Measurements from ENCODE around the gene SIRPB2. TPM values are rescaled to one million over a fixed set of nuclear protein-coding genes. Genes with fewer than 3 reads are reported as not detected.
"Not testable (repeated sequence)": the region's sequence is repeated elsewhere in the genome, so short reads cannot be mapped to it uniquely, and the experiment has no call there.

Gene SIRPB2
- total and polyA plus RNA-seq, 5 donors from 2014 or later, result 0.10 TPM; not detected in 4

GRCh38 chr20:1499528-1500420 is 8.6 kb upstream of the SIRPB2 start:
- DNase-seq (no peak), ATAC-seq (ENCODE audit: low read depth in 2 of 2) (no peak)
- Histone ChIP-seq H3K36me3 (ENCODE audit: control insufficient read depth, insufficient read depth, low read length) (no peaks in the 10 kb centered on the region), H3K9me3 (ENCODE audit: control insufficient read depth in 2 of 2, low read length in 2 of 2) (peaks cover 3 to 6% of the 10 kb centered on the region in 2 experiments), H3K4me3 (ENCODE audit: low read depth, low read length) (no peak overlapping the region), H3K27me3 (ENCODE audit: control insufficient read depth, insufficient read depth, low read length) (peaks cover 45% of the 10 kb centered on the region), H3K27ac (ENCODE audit: insufficient read depth, low read length, poor library complexity, severe bottlenecking) (no peak overlapping the region), H3K4me1 (ENCODE audit: control insufficient read depth, insufficient read depth, low read length, poor library complexity, severe bottlenecking) (no peaks in the 10 kb centered on the region)
- no peak overlapping the region for H3K27ac Mint-ChIP-seq
- peaks cover 4% of the 10 kb centered on the region for H3K36me3 Mint-ChIP-seq
- peaks cover 2 to 7% (median 5%) of the 10 kb centered on the region in 4 donors for H3K4me1 Mint-ChIP-seq
- H3K9me3 Mint-ChIP-seq, result peaks cover 0 to 10% (median 0%) of the 10 kb centered on the region in 7 donors
- no peak overlapping the region for H3K4me3 Mint-ChIP-seq
- H3K27me3 Mint-ChIP-seq, result peaks cover 79% of the 10 kb centered on the region

GRCh38 chr20:1497371-1497770 is 6.2 kb upstream of the SIRPB2 start:
- H3K9me3 ChIP-seq (ENCODE audit: control insufficient read depth in 2 of 2, low read length in 2 of 2); H3K27ac Mint-ChIP-seq; H3K9me3 Mint-ChIP-seq; H3K36me3 Mint-ChIP-seq; DNase-seq; H3K4me3 Mint-ChIP-seq; ATAC-seq (ENCODE audit: low read depth in 2 of 2); H3K4me1 ChIP-seq (ENCODE audit: control insufficient read depth, insufficient read depth, low read length, poor library complexity, severe bottlenecking); H3K4me3 ChIP-seq (ENCODE audit: low read depth, low read length); H3K4me1 Mint-ChIP-seq; H3K36me3 ChIP-seq (ENCODE audit: control insufficient read depth, insufficient read depth, low read length); H3K27ac ChIP-seq (ENCODE audit: insufficient read depth, low read length, poor library complexity, severe bottlenecking): not testable (repeated sequence)
- peaks cover 42% of the 10 kb centered on the region for H3K27me3 ChIP-seq (ENCODE audit: control insufficient read depth, insufficient read depth, low read length)
- peaks cover 91% of the 10 kb centered on the region for H3K27me3 Mint-ChIP-seq

- peaks cover 90% of the 10 kb centered on the region for H3K27me3 Mint-ChIP-seq
- no peaks in the 10 kb centered on the region for H3K36me3 Mint-ChIP-seq
- H3K9me3 Mint-ChIP-seq, result peaks cover 0 to 8% (median 0%) of the 10 kb centered on the region in 7 donors
- Histone ChIP-seq H3K9me3 (ENCODE audit: control insufficient read depth in 2 of 2, low read length in 2 of 2) (no peaks in the 10 kb centered on the region), H3K36me3 (ENCODE audit: control insufficient read depth, insufficient read depth, low read length) (no peaks in the 10 kb centered on the region), H3K27ac (ENCODE audit: insufficient read depth, low read length, poor library complexity, severe bottlenecking) (no peak overlapping the region), H3K27me3 (ENCODE audit: control insufficient read depth, insufficient read depth, low read length) (peaks cover 39% of the 10 kb centered on the region), H3K4me3 (ENCODE audit: low read depth, low read length) (no peak overlapping the region), H3K4me1 (ENCODE audit: control insufficient read depth, insufficient read depth, low read length, poor library complexity, severe bottlenecking) (no peaks in the 10 kb centered on the region)
- no peak for ATAC-seq (ENCODE audit: low read depth in 2 of 2)
- no peak overlapping the region for H3K4me3 Mint-ChIP-seq
- H3K27ac Mint-ChIP-seq, result no peak overlapping the region
- H3K4me1 Mint-ChIP-seq, result no peaks in the 10 kb centered on the region
- DNase-seq, result no peak
These were observed 5.7 kb upstream of the SIRPB2 start for GRCh38 chr20:1496930-1497329.

- peaks cover 22% of the 10 kb centered on the region for H3K27me3 ChIP-seq (ENCODE audit: control insufficient read depth, insufficient read depth, low read length)
- Mint-ChIP-seq H3K4me1 (no peaks in the 10 kb centered on the region), H3K4me3 (no peak overlapping the region), H3K27me3 (peaks cover 84% of the 10 kb centered on the region), H3K9me3 (peaks cover 0 to 7% (median 0%) of the 10 kb centered on the region in 7 donors), H3K27ac (no peak overlapping the region), H3K36me3 (no peaks in the 10 kb centered on the region)
- H3K9me3 ChIP-seq (ENCODE audit: control insufficient read depth in 2 of 2, low read length in 2 of 2), result no peaks in the 10 kb centered on the region
- DNase-seq (no peak), ATAC-seq (ENCODE audit: low read depth in 2 of 2) (no peak)
- no peak overlapping the region for H3K4me3 ChIP-seq (ENCODE audit: low read depth, low read length)
- H3K4me1 ChIP-seq (ENCODE audit: control insufficient read depth, insufficient read depth, low read length, poor library complexity, severe bottlenecking), result no peaks in the 10 kb centered on the region
- no peak overlapping the region for H3K27ac ChIP-seq (ENCODE audit: insufficient read depth, low read length, poor library complexity, severe bottlenecking)
- no peaks in the 10 kb centered on the region for H3K36me3 ChIP-seq (ENCODE audit: control insufficient read depth, insufficient read depth, low read length)
These were observed 3.2 kb upstream of the SIRPB2 start for GRCh38 chr20:1494436-1494835.

GRCh38 chr20:1493536-1493935 is 2.3 kb upstream of the SIRPB2 start:
- no peaks in the 10 kb centered on the region for H3K36me3 Mint-ChIP-seq
- Histone ChIP-seq H3K9me3 (ENCODE audit: control insufficient read depth in 2 of 2, low read length in 2 of 2) (no peaks in the 10 kb centered on the region), H3K27ac (ENCODE audit: insufficient read depth, low read length, poor library complexity, severe bottlenecking) (no peak overlapping the region), H3K4me1 (ENCODE audit: control insufficient read depth, insufficient read depth, low read length, poor library complexity, severe bottlenecking) (no peaks in the 10 kb centered on the region), H3K36me3 (ENCODE audit: control insufficient read depth, insufficient read depth, low read length) (no peaks in the 10 kb centered on the region), H3K27me3 (ENCODE audit: control insufficient read depth, insufficient read depth, low read length) (peaks cover 21% of the 10 kb centered on the region), H3K4me3 (ENCODE audit: low read depth, low read length) (no peak overlapping the region)
- H3K4me3 Mint-ChIP-seq, result peak overlapping the region in 1 of 4 donors; percentile 22
- peaks cover 86% of the 10 kb centered on the region for H3K27me3 Mint-ChIP-seq
- no peak overlapping the region for H3K27ac Mint-ChIP-seq
- H3K9me3 Mint-ChIP-seq, result peaks cover 0 to 8% (median 2%) of the 10 kb centered on the region in 7 donors
- H3K4me1 Mint-ChIP-seq, result no peaks in the 10 kb centered on the region
- DNase-seq (no peak), ATAC-seq (ENCODE audit: low read depth in 2 of 2) (no peak)

- no peaks in the 10 kb centered on the region for H3K9me3 ChIP-seq (ENCODE audit: control insufficient read depth in 2 of 2, low read length in 2 of 2)
- Mint-ChIP-seq H3K36me3 (no peaks in the 10 kb centered on the region), H3K4me1 (no peaks in the 10 kb centered on the region), H3K4me3 (no peak overlapping the region), H3K27ac (no peak overlapping the region), H3K9me3 (peaks cover 0 to 4% (median 0%) of the 10 kb centered on the region in 7 donors), H3K27me3 (peaks cover 90% of the 10 kb centered on the region)
- H3K27ac ChIP-seq (ENCODE audit: insufficient read depth, low read length, poor library complexity, severe bottlenecking), result no peak overlapping the region
- peaks cover 17% of the 10 kb centered on the region for H3K27me3 ChIP-seq (ENCODE audit: control insufficient read depth, insufficient read depth, low read length)
- DNase-seq (no peak), ATAC-seq (ENCODE audit: low read depth in 2 of 2) (no peak)
- H3K4me3 ChIP-seq (ENCODE audit: low read depth, low read length), result no peak overlapping the region
- no peaks in the 10 kb centered on the region for H3K36me3 ChIP-seq (ENCODE audit: control insufficient read depth, insufficient read depth, low read length)
- H3K4me1 ChIP-seq (ENCODE audit: control insufficient read depth, insufficient read depth, low read length, poor library complexity, severe bottlenecking), result no peaks in the 10 kb centered on the region
These were observed 831 bp upstream of the SIRPB2 start for GRCh38 chr20:1491860-1492642.

GRCh38 chr20:1490643-1491195 is 501 bp downstream of the SIRPB2 start:
- H3K9me3 Mint-ChIP-seq, result peaks cover 0 to 3% (median 0%) of the 10 kb centered on the region in 7 donors
- H3K27ac Mint-ChIP-seq, result no peak overlapping the region
- no peaks in the 10 kb centered on the region for H3K36me3 ChIP-seq (ENCODE audit: control insufficient read depth, insufficient read depth, low read length)
- no peaks in the 10 kb centered on the region for H3K9me3 ChIP-seq (ENCODE audit: control insufficient read depth in 2 of 2, low read length in 2 of 2)
- no peak overlapping the region for H3K27ac ChIP-seq (ENCODE audit: insufficient read depth, low read length, poor library complexity, severe bottlenecking)
- no peaks in the 10 kb centered on the region for H3K4me1 Mint-ChIP-seq
- ATAC-seq (ENCODE audit: low read depth in 2 of 2) (no peak), DNase-seq (no peak)
- H3K4me3 Mint-ChIP-seq, result no peak overlapping the region
- no peaks in the 10 kb centered on the region for H3K4me1 ChIP-seq (ENCODE audit: control insufficient read depth, insufficient read depth, low read length, poor library complexity, severe bottlenecking)
- no peaks in the 10 kb centered on the region for H3K36me3 Mint-ChIP-seq
- H3K27me3 Mint-ChIP-seq, result peaks cover 82% of the 10 kb centered on the region
- H3K4me3 ChIP-seq (ENCODE audit: low read depth, low read length), result no peak overlapping the region
- peaks cover 14% of the 10 kb centered on the region for H3K27me3 ChIP-seq (ENCODE audit: control insufficient read depth, insufficient read depth, low read length)
